GM19452 (cell line): ENCODE results near the gene AIG1.
"Not testable (repeated sequence)": the region's sequence is repeated elsewhere in the genome, so short reads cannot be mapped to it uniquely, and the experiment has no call there.

Source experiments
- ATAC-seq: cut with Tn5 transposase; IDR thresholded peaks from one replicate; pipeline ENCODE4 v1.9.1; 2021; ENCODE audit not compliant: unreplicated experiment

AIG1 gene

DNA sequence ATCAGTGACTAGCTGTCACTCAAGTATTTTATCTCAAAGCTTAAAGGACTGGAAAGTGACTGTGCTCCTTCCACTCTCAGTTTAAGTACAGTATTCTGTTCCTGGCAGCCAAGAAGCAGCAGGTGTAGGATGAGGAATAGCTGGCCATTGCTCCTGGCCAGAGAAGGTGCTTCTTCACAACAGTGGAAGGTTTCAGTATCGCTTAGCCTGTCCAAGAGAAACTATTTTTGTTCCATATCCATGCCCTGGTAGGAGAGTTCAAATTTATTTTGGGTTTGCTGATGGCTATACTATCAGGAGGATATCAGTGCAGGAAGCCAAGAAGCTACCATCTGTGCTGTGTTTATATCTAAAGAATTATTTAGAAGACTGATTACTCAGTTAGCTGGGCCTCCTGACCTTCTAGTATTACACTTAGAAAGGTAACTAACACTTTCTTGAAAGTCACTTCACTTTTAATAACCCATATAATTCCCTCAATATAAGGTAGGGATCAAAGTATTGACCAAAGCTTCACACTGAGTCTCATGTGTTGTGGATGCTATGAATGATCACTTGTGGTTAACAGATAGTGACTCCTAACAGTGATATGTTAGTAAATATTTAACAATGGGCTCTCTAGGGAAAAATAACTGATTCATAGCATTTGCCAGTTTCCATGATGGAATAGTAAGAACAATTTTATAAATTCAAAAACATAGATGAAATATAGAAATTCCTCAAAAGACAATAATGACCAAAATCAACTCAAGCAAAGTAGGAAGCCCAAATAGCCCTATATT, 99.9 kb downstream of the AIG1 start:
- ATAC-seq = no peak

DNA sequence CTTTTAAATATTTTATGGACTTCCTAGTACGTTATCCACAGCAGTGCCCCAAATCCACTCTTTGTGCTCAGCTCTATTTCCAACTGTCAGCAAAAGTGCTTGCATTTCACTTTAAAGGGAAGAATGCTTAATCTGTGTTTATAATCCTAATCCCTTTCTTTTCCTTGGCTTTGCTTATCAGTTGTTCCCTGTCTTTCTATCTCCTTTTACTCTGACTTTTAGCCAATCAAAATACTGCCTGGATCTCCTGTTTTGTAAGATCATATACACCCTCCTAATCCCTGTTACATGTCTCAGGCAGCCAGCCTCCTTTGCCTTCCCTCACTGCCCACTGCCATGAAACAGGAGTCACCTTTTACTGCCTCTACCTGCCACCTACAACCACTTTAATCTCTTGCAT, 102.9 kb downstream of the AIG1 start:
- ATAC-seq = no peak

DNA sequence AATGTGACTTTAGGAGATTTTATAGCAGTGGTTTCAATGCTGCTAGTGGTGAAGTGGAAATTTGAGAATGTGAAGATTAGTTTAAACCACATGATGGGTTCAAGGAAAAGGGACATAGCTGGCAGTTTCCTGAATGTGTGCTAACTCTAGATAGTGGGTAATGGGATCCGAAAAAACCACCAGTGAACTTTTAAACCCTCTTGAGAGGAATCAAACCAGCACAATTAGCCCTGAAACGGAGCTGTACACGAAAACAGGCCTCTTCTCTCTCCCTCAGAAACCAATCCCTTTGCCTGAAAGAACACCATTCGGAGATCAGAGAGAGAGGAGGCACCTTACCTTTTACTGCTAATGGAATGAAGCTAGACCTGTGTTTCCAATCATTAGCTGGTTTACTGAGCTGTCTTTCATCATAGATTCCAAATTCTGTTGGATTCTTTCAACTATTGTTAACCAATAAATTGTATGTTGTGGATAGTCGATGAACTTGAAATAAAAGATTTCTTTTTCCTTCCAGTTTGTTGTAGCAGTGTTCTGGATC, 103.9 kb downstream of the AIG1 start:
- no peak for ATAC-seq

DNA sequence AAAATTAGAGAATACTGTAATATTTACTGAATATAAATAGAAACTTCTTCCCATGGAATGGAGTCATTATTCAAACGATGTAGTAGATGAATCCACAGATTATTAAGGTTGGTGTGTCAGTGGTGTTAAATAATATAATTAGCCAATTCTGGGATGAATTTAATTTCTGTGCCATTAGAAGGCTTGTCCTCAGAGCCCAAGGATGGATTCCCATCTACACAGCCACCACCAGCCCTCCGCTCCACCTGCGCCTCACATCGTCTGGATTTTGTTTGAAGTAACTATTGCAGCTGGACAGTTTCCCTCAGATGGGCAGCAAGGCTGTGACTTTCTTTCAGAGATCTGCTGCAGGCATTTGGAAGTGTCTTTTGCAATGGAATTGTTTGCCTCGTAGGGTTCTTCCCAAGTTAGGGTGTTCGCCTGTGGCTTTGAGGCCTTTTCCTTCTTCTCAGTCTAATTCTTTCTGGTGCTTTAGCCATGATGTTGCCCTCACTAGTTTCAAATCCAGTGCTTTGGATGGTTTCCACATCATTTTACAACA, 104.7 kb downstream of the AIG1 start:
- ATAC-seq = no peak

DNA sequence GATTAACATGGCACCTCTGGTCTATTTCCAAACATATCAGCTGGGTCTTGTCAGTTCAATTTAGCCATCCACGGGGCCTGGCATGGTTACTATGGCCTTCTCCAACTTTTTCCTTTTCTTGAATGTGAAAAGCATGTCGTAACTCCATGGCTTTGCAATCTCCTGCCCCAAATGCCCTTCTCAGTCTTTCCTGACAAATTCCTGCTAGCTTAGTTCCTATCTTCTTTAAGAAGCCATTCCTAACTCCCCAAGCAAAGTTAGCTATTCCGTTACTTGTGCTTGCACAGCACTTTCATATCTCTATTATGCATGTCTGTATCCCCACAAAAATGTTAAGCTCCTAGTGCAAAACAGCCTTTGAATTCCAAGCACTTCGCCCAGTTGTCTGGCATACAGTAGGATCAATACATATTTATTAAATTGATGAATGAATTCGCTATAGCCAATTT, 105.6 kb downstream of the AIG1 start:
- no peak for ATAC-seq

DNA sequence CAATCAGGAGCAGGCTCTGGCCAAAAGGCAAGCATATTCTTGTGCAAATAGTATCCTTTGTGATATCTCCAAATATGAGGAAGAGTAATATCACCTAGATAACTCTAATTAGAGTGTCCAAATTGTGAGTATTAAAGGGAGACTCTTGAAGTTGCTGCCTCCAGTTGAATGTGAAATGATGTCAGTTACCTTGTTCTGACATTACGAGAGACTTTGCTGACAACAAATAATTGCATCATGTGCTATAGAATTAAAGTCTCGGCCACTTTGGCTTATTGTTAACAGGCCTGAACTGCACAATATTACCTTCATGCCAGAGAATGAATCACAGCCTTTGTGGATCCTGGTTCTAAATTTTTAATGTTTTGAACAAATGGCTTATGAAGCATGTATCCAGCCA, 106.5 kb downstream of the AIG1 start:
- no peak for ATAC-seq

DNA sequence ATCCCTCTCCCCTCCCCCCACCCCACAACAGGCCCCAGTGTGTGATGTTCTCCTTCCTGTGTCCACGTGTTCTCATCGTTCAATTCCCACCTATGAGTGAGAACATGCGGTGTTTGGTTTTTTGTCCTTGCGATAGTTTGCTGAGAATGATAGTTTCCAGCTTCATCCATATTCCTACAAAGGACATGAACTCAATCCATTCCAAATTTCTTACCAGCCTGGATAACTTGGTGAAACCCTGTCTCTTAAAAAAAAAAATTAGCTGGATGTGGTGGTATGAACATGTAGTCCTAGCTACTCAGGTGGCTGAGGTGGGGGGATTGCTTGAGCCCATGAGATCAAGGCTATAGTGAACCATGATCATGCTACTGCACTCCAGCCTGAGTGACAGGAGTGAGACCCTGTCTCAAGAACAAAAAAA, 107.7 kb downstream of the AIG1 start:
- ATAC-seq = not testable (repeated sequence)

DNA sequence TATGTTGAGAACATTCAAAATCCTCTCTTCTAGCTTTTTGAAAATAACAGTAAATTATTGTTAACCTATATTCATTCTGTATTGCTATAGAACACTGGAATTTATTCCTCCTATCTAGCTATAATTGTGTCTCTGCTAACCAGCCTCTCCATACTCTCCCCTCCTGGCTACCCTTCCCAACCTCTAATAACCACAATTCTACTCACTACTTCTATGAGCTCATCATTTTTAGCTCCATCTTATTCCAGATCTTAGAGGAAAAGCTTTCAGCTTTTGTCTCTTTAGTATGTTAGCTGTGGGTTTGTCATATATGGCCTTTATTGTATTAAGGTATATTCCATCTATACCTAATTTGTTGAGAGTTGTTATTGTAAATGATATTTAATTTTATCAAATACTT, 108.8 kb downstream of the AIG1 start:
- ATAC-seq = no peak

DNA sequence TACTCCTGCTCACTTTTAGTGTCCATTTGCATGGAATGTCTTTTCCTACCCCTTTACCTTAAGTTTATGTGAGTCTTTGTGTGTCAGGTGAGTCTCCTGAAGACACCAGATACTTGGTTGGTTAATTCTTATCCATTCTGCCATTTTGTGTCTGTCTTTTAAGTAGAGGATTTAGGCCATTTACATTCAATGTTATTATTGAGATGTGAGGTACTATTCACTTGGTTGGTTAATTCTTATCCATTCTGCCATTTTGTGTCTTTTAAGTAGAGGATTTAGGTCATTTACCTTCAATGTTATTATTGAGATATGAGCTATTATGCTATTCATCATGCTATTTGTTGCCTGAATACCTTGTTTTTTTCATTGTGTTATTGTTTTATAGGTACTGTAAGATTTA, 113.8 kb downstream of the AIG1 start:
- no peak for ATAC-seq

DNA sequence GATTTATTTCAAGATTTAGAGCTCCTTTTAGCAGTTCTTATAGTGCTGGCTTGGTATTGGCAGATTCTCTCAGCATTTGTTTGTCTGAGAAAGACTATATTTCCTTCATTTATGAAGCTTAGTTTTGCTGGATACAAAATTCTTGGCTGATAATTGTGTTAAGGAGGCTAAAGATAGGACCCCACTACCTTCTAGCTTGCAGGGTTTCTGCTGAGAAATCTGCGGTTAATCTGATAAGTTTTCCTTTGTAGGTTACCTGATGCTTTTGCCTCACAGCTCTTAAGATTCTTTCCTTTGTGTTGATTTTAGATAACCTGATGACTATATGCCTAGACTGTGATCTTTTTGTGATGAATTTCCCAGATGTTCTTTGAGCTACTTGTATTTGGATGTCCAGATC, 114.3 kb downstream of the AIG1 start:
- no peak for ATAC-seq

DNA sequence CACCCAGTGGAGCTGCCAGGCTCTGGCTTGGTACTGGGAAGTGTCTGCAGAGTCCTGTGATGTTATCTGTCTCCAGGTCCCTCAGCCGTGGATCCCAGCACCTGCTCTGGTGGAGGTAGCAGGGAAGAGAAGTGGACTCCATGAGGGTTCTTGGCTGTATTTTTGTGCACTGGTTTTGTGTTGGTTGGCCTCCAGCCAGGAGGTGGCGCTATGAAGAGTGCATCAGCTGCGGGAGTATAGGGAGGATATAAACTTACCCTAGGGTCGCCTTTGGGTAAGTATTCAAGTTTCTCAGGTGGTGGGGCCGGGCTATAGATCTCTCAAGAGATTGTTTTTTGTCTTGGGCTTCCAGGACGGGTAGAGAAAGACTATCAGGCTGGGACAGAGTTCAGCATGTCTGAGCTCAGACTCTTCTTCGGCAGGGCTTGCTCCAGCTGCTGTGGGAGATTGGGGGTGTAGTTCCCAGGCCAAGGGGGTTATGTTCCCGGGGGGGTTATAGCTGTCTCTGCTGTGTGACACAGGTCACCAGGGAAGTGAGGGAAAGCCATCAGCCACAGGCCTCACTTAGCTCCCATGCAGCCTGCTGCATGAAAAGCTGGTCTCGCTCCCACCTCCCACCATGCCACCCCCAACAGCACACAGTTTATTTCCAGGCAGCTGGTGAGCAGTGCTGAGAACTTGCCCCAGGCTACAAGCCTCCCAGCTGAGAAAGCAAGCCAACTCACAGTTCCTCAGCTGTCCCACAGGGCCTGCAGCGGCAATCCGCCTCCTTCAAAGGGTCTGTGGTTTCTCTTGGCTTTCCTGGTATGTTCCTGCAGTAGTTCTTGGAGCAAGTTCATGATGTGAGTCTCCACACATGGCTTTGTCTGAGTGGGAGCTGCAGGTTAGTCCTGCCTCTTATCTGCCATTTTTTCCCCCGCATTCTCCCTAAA, 115.7 kb downstream of the AIG1 start:
- ATAC-seq = no peak

DNA sequence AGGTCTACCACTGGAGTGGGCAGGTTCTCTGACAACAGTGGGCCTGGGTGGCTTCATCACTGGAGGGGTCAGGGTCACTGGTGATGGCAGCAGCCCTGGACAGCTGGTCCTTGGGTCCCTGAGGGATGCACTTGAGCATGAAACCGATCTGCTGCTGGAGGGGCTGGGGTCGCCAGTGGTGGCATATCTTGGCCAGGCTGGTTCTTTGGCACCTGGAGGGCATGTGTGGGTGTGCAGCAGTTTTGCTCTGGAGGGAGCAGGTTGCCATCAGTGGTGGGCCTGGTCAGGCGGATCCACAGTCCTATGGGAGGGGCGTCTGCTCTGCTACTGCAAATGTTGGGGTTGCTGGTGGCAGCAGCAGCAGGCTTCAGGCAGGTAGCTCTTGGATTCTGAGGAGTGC, 117.0 kb downstream of the AIG1 start:
- no peak for ATAC-seq

DNA sequence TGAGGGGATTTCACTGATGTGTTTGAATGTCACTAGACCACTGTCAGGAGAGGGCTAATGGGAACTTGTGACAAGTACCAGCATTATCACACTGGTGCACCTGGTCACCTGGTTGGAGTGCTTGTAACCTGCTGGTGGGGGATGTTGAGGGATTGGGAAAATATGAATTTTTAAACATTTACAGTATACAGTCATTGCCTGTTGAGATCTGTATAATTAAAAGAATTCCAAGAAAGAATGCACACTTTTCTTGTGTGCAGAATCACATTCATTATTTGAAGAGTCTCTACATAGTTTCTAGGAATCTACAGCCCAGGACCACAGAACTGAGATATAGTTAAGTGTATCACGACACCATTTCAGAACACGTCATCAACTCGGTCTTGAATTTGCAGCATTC, 118.4 kb downstream of the AIG1 start:
- ATAC-seq = no peak

DNA sequence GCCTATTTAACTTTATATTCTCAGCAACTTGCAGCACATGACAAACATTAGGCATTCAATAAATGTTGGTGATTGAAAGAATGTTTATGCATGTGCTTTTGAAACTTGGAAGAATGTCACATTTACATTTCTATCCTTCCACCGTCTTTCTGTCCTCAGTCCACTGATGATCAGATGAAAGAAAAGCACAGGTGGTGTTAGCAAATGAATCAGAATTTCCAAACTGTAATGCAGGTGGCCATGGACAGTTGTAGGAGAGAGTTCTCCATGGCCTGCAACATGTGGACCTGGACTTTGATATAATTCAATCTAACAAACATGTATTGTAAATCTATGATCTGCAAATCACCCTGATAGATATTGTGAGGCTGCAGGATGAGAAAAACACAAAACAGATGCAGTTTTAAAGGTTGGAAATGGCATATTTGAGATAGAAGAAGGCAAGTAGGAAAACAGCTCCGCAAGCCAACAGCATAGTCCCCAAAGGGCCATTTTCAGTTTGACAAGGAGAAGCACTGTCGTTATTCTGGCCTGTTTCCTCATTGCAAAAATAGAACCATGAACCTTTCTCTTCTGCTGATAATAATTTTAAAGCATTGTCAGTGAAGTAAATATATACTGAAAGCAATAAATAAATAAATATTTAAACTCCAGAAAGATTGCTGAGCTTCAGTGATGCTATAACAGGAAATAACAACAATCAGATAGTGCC, 119.4 kb downstream of the AIG1 start:
- ATAC-seq = no peak

DNA sequence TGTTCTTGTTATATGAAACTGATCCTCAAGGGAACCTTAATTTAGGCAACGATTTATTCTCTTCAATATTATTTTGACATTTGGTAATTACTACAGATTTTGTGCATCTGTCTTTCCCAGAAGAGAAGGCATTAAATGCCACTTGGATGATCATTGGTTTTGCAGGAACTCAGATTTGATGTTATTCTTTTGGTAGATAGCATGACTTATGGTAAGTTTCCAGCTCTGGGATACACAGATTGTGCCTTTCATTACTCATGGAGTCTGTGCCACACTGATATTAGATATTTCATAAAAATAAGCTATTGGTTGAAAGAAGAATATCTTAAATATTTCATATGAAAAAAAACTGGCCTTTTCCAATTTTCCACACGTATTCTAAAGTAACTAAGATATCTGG, 120.1 kb downstream of the AIG1 start:
- ATAC-seq = no peak

DNA sequence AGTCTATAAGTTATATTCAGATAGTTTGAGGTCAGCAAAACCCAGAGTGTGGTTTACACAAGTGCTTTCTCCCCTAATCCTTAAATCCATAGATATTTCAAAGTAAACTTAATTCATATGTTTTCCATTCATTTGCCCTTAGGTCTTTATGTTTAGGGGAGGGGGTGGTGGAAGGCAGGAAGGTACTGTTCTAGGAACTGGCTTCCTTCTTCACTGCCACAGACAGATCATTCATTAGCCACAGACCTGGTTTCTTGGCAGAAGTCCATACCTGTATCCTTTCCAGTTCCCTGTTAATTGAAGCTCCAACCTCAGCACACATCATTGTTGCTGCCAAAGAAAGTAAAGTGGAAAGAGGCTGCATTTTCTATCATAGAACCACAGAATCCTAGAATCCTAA, 123.0 kb downstream of the AIG1 start:
- no peak for ATAC-seq

DNA sequence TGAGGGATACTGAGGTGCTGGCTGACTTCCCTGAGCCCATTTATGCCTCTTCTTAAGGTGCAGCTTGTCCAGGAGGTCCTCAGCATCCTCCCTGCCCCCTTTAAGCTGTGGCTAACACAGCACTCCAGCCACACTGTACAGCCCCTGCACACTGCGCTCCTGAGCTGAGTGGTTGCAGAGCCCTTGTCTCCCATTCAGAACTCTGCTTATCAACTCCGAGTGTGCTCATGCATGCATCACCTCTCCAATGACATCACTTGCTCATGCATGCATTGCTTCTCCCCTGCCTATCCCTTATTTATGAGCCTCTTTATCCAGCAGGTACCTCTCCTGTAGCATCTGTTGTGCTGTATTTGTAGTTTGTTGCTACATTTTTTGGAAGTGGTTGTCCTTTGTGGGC, 124.6 kb downstream of the AIG1 start:
- no peak for ATAC-seq

DNA sequence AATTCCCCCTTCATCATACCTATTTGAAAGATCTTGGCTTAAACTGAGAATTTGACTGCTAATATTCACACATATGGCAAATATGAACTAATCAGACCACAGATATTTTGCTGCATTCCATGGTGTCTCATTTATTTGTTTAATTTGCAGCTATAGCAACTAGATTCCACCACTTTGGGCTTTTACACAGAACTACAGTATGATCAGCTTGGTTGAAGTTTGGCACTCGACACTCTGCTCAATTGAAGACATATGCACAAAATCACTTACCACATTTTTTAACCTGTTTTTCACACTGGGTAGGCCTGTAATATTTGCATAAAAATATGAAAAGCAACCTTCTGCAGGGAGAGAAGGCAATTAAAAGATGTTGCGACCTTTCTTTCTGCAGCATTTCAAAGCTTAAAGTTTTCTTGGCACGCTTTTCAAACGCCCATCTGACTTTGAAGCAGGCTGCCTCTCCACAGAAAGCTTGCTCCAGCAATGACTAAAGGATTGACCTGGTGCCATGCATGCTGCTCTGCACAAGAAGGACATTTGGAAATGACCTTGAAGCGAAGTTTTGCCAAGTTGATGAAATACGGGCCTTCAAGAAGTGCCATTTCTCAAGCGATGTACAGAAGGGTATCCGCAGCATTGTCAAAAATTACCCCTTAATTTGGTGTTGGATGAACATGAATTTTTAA, 126.7 kb downstream of the AIG1 start:
- ATAC-seq = no peak

DNA sequence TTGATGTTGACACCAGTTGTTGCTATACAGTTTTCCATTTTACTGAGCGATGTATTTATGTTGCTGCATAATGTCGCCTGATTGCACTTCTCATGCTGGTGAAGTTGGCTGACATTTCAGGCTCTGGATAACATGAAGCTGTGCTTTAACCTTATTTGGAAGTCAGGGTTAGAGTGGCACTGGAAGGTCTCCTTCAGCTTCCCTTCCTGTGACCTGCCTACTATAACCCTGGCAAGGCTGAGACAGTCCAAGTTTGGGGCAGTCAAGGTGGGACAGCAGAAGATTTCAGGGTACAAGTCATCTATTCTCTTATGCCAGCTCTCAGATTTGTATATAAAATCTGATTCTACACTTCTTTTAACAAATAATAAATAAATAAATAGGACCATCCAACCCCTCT, 127.6 kb downstream of the AIG1 start:
- no peak for ATAC-seq

DNA sequence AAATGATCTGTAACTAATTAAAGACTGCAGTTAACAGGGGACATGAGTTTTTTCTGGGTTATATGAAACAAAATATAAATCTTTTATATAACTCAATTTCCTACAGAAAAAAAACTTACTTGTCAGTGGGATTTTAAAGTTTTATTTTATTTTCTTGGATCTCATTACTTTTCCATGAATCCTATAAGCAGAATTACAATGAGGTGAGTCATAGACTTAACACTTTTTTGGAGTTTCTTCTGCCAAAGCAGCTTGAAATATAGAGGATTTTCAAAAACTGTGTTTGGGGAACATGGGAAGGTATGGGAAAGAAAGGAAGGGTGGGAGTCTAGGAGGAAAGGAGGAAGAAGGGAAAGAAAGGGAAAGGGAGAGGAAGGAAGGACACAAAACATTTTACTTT, 130.7 kb downstream of the AIG1 start:
- no peak for ATAC-seq
